ENCODE results near the gene GOLGB1. TPM values are rescaled to one million over a fixed set of nuclear protein-coding genes. Genes with fewer than 3 reads are reported as not detected.
"Not testable (repeated sequence)": the region's sequence is repeated elsewhere in the genome, so short reads cannot be mapped to it uniquely, and the experiment has no call there.

The GOLGB1 gene
- total RNA-seq, 4 donors from 2014 or later, result 71.7 to 101 (median 94.9) TPM

GRCh38 chr3:121793078-121793477, 43.5 kb upstream of the GOLGB1 start:
- in situ Hi-C loops (cut with MboI; ENCODE audit: low pct_ligation_motif_present in 1 of 4, low pct_unique_long_range_greater_than_20kb in 1 of 4, low sequenced_read_pairs in 3 of 4), result no loop called here
- peak overlapping the region in 1 of 4 donors; percentile 35 for H3K27ac ChIP-seq
- WGBS, 2 donors (ENCODE audit: low coverage in 1 of 2), result 75 to 100% methylated on average over 3 of the region's 3 CpGs
- no peak for DNase-seq
- TF ChIP-seq CTCF (IDR thresholded peaks at IDR 0.05), result no peak
- TF ChIP-seq POLR2AphosphoS5 (IDR thresholded peaks at IDR 0.05), result no peak
- no peak for TF ChIP-seq POLR2A (IDR thresholded peaks at IDR 0.05)
- intact Hi-C loops (cut with DNase I; ENCODE audit: low total_unique reads), result no loop called here
- H3K4me1 ChIP-seq, result no peaks in the 10 kb centered on the region
- no peak overlapping the region for H3K4me3 ChIP-seq
- no peaks in the 10 kb centered on the region for H3K27me3 ChIP-seq
- H3K9me3 ChIP-seq, result no peaks in the 10 kb centered on the region
- peaks cover 0 to 25% (median 11%) of the 10 kb centered on the region in 4 donors for H3K36me3 ChIP-seq

DNA sequence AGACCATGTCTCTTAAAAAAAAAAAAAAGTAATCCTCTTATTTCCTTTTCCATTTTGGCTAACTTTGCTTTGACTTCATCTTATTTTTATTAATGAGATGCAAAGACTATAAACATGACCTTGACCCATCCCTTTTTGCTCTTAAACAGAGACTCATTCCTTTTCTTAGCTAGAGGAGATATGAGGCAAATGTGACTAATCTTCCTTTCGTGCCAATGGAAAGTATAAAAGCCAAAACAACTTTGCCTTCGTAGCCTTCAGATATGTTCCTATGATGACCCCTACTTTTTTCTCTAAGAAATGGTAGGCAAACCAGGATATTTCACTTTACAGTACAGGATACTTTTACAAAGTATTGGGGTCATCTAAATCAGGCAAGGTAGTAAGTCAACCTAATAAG, 36.9 kb upstream of the GOLGB1 start:
- in situ Hi-C loops (cut with MboI; ENCODE audit: low pct_ligation_motif_present in 1 of 4, low pct_unique_long_range_greater_than_20kb in 1 of 4, low sequenced_read_pairs in 3 of 4) (no loop called here), intact Hi-C loops (cut with DNase I; ENCODE audit: low total_unique reads) (no loop called here)
- H3K4me1 ChIP-seq, result no peaks in the 10 kb centered on the region
- 92 to 95% methylated on average over 2 of the region's 2 CpGs for WGBS, 2 donors (ENCODE audit: low coverage in 1 of 2)
- H3K4me3 ChIP-seq, result no peak overlapping the region
- H3K27ac ChIP-seq, result no peak overlapping the region
- no peaks in the 10 kb centered on the region for H3K9me3 ChIP-seq
- TF ChIP-seq CTCF (IDR thresholded peaks at IDR 0.05) (no peak), EP300 (IDR thresholded peaks at IDR 0.05; ENCODE audit: low read depth) (no peak), POLR2AphosphoS5 (IDR thresholded peaks at IDR 0.05) (no peak), POLR2A (IDR thresholded peaks at IDR 0.05) (no peak)
- DNase-seq, result no peak
- H3K36me3 ChIP-seq, result peaks cover 0 to 48% (median 20%) of the 10 kb centered on the region in 4 donors
- H3K27me3 ChIP-seq, result no peaks in the 10 kb centered on the region

DNA sequence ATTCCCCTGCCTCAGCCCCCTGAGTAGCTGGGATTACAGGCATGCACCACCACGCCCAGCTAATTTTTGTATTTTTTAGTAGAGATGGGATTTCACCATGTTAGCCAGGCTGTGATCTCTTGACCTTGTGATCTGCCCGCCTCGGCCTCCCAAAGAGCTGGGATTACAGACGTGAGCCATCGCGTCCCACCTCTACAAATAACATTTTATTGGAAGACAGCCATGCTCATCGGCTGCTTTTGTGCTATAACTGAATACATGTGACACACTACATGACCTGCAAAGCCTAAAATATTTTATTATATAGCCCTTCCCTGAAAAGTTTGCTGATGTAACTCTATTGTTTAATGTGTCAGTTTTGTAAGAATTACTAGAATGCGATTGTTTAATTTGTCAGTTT, 33.2 kb upstream of the GOLGB1 start:
- H3K36me3 ChIP-seq, result peaks cover 0 to 43% (median 18%) of the 10 kb centered on the region in 4 donors
- WGBS, 2 donors (ENCODE audit: low coverage in 1 of 2), result 75 to 86% methylated on average over 4 to 8 of the region's 8 CpGs
- in situ Hi-C loops (cut with MboI; ENCODE audit: low pct_ligation_motif_present in 1 of 4, low pct_unique_long_range_greater_than_20kb in 1 of 4, low sequenced_read_pairs in 3 of 4); H3K4me3 ChIP-seq; H3K4me1 ChIP-seq; intact Hi-C loops (cut with DNase I; ENCODE audit: low total_unique reads); DNase-seq; H3K27me3 ChIP-seq; H3K27ac ChIP-seq; H3K9me3 ChIP-seq: not testable (repeated sequence)

DNA sequence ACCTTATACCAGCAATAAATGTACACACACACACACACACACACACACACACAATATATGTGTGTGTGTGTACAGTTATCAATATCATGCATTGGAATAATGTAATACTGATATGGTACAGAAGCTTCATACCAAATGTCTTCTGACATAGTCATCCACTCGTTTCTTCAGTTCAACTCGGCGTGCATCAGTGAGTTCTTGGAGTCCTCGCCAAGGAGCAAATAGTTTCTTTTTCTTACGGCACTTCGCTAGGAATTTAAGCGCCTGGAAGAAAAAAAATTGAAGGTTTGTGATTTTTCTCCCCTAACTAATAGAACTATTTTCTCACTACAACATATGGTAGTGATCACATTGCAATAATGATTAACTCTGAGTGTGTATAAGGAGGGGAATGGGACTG, 32.1 kb upstream of the GOLGB1 start:
- TF ChIP-seq EP300 (IDR thresholded peaks at IDR 0.05; ENCODE audit: low read depth) (no peak), POLR2AphosphoS5 (IDR thresholded peaks at IDR 0.05) (no peak), CTCF (IDR thresholded peaks at IDR 0.05) (no peak), POLR2A (IDR thresholded peaks at IDR 0.05) (no peak)
- 96 to 100% methylated on average over 7 of the region's 7 CpGs for WGBS, 2 donors (ENCODE audit: low coverage in 1 of 2)
- Histone ChIP-seq H3K4me1 (no peaks in the 10 kb centered on the region), H3K27me3 (no peaks in the 10 kb centered on the region), H3K36me3 (peaks cover 0 to 44% (median 15%) of the 10 kb centered on the region in 4 donors), H3K9me3 (no peaks in the 10 kb centered on the region), H3K4me3 (no peak overlapping the region), H3K27ac (no peak overlapping the region)
- DNase-seq, result no peak
- in situ Hi-C loops (cut with MboI; ENCODE audit: low pct_ligation_motif_present in 1 of 4, low pct_unique_long_range_greater_than_20kb in 1 of 4, low sequenced_read_pairs in 3 of 4), result no loop called here
- intact Hi-C loops (cut with DNase I; ENCODE audit: low total_unique reads), result no loop called here

DNA sequence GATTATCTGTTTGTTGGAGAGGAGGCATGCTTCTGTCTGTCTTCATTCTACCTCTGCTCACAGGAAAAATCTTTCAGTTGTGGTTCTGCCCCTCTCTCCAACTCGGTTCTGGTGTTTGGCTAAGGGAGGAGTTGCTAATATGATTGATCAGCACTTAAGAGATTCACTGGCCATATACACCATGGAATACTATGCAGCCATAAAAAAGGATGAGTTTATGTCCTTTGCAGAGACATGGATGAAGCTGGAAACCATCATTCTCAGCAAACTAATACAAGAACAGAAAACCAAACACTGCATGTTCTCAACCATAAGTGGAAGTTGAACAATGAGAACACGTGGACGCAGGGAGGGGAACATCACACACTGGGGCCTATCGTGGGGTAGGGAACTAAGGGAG, 25.6 kb upstream of the GOLGB1 start:
- intact Hi-C loops (cut with DNase I; ENCODE audit: low total_unique reads); H3K9me3 ChIP-seq; H3K27me3 ChIP-seq; H3K4me1 ChIP-seq; in situ Hi-C loops (cut with MboI; ENCODE audit: low pct_ligation_motif_present in 1 of 4, low pct_unique_long_range_greater_than_20kb in 1 of 4, low sequenced_read_pairs in 3 of 4); H3K27ac ChIP-seq; H3K4me3 ChIP-seq; DNase-seq: not testable (repeated sequence)
- WGBS, 2 donors (ENCODE audit: low coverage in 1 of 2), result 95 to 100% methylated on average over 4 of the region's 4 CpGs
- peaks cover 0 to 54% (median 26%) of the 10 kb centered on the region in 4 donors for H3K36me3 ChIP-seq

All from transverse colon (tissue), 4 donors.